Cardiac septum (tissue), 1 donor: Measurements from ENCODE around the gene AKT1. TPM values are rescaled to one million over a fixed set of nuclear protein-coding genes. Genes with fewer than 3 reads are reported as not detected.
A peak's percentile ranks its signal among the peaks of the same experiment; 100 is the strongest.

Source experiments
- DNase-seq: peaks from one replicate; pipeline ENCODE4 v3.0.0-alpha.2; 2020; ENCODE audit warnings: low spot score
- intact Hi-C: fragments of 100-400 bp; cut with DNase I; formaldehyde crosslinking; loops from one replicate; pipeline ENCODE4 v1.14.0; 2022
- total RNA-seq: library from RNA; stranded (reverse); fragmentation: NEBNext Ultra II Directional; extraction: Animal tissue kit (Norgen Biotek cat#: 25700); gene quantifications from one replicate; pipeline ENCODE4 v1.2.1, GENCODE V29; 2021
- donor health status: DM: no; HTN: no; CAD: no.

Gene AKT1
- total RNA-seq, 1 donor from 2014 or later = 172 TPM

DNA sequence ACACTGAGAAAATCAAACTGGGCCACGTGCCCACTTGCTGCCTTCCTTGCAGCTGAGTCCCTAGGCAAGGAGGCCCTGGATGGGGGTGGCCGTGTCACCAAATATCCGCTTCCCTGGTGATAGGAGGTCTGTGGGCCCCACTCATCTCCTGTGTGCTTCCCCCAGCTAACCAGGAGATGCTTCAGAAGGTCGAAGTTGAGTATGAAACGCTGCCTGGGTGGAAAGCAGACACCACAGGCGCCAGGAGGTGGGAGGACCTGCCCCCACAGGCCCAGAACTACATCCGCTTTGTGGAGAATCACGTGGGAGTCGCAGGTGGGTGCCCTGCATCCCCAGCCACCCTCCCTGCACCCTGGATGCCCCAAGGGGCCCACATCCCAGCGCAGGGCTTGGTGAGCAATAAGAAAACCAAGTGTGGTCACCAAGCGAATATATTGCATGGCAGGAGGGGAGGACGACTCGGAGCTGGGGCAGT lies 49.4 kb downstream of the AKT1 start:
- DNase-seq = no peak
- intact Hi-C loops = no loop called here

DNA sequence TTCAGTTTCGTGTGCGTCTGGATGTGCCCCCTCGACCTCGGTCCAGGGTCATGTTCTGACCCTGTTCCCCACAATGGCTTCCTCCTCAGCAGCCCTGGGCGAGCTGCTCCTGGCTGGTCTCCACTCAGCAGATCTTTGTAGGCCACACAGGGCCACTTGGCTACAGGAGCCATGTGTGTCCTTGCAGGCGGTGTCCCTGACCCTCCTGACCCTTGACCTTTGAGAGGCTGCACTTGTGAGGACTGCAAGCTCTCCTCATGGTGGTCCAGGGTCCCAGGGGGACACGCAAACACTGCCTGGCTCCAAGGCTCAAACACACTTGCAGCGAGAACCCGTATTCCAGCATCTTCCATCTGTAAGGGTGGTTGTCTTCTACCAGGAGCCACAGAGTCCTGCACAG lies 50.1 kb downstream of the AKT1 start:
- DNase-seq = no peak
- intact Hi-C loops = no loop called here

DNA sequence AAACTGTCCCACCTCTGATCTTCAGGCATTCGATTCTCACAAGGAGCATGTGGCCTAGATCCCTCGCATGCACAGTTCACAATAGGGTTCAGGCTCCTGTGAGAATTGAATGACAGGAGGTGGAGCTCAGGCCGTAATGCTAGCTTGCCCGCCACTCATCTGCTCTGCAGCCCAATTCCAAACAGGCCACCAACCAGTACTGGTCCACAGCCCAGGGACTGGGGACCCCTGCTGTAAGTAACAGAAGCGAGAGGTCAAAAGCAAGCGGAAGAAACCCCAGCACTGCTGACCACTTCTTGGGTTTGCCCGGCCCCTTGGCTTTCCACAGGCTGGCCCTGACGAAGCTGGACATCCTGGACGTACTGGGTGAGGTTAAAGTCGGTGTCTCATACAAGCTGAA lies 51.1 kb downstream of the AKT1 start:
- DNase-seq = no peak
- intact Hi-C loops = no loop called here

DNA sequence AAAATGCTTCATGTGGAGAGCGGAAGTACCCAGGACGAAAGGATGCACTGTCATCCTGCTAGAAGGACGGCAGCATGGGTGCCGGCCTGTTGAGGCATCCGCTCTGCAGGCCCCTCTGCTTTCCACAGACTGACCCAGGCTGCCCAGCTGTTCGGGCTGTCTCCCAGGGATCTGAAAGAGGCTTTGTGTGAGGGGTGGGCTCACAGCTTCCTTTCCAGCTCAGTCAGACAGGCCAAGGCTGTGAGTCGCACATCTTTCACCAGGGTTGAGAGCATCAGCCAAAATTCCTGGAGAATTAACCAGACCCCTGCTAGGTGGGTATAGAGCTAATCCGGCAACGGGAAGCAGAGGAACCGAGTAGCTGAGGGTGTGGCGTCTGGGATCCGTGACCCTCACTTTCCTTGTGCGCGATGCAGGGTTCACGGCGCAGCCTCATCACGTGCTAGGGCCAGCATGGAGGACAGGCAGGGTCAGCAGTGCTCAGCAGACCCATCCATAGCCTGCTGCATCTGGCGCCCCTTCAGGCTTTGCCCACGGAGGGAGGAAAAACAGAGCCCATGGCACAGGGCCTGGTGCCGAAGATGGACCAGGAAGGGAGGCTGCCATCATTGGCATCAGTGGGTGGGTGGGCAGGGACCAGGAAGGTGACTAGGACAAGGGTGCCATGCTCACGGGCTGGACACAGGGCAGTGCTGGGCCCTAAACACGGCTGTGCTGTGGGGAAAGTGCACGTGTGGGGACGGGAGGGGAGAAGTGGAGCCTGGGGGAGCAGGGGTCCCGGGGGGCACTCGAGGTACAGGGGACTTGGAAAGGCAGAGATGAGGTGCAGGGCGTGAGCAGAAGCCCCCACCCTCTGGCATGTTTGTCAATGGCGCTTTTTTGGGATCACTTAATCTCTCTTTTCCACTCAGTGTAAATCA lies 51.8 kb downstream of the AKT1 start:
- DNase-seq = no peak
- intact Hi-C loops = no loop called here

DNA sequence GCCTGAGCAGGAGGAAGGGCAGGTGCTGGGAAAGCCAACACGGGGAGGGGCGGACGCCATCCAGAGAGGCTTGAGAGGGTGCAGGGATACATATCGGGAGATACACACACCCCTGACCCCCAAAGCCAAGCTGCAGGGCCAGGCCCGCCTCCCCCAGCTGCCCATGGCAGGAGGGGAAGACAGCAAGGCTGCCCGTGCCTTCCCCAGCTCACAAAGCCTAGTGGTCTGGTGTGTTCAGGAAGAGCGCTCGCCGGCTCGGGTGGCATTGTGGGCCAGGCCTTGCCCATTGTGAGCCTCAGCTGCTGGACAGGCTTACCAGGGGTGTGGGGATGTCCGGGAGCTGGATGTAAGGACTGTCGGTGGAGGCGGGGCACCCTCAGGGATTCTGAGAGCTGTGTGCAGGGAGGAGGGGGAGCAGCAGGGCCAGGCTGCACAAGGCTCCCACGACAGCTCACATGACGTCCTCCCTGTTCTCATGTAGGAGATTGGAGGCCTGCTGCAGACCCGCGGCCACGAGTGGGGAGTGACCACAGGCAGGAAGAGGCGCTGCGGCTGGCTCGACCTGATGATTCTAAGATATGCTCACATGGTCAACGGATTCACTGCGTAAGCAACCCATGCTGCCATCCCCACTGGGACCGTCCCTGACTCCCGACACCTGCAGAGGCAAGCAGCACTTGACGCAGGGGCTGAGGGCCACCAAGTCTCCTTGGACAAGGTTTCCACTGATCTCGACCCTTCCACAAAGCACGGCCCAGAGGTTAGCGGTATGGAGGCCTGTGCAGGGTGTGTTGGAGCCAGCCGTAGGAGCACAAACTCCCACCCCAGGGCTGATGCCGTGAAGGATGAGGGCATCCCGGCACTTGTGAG lies 52.7 kb downstream of the AKT1 start:
- DNase-seq = no peak
- intact Hi-C loops = no loop called here

DNA sequence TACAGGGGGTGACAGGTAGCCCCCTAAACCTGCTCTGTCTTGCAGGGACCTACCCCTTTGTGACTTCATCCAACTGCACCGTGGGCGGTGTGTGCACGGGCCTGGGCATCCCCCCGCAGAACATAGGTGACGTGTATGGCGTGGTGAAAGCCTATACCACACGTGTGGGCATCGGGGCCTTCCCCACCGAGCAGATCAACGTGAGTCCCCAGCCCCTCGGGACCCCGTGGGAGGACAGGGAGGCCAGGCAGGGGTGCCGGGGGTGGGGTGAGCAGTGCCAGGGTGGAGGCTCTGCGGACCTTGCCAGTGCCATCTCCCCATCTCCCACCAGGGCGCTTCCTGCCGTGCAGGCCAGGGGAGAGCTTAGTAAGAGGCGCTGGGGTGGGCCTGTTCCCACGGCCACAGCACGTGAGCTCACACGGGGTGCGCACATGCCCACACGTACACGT lies 53.7 kb downstream of the AKT1 start:
- intact Hi-C loops = no loop called here

DNA sequence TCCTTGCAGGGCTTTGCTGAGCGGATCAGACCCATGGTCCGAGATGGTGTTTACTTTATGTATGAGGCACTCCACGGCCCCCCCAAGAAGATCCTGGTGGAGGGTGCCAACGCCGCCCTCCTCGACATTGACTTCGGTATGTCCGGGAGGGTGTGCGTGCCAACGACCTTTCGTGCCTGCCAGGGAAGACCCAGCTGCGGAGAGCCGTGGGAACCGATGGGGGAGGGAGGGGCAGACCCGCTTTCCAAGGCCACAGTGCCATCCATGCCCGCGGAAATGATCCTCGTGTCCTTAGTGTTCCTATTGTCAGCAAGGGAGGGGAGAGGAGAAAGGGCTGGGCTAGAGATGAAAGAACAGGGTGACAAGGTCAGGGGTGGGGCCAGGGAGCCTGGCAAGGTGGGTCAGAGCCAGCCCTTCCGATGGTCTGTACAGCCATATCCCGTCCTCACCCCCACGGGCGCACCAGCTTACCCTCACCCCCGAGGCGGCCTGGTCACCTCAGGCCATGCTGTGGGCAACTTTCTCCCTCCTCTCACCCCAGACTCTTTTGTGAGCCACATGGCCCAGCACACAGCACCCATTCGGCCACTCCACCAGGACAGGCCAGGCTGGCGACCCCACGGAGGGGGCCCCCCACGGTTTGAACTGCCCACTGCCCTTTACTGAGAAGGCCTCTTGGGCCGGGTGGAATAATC lies 54.3 kb downstream of the AKT1 start:
- no peak for DNase-seq
- intact Hi-C loops = no loop called here

More for the DNA sequence above, 53.7 kb downstream of the AKT1 start:
- no peak for DNase-seq

DNA sequence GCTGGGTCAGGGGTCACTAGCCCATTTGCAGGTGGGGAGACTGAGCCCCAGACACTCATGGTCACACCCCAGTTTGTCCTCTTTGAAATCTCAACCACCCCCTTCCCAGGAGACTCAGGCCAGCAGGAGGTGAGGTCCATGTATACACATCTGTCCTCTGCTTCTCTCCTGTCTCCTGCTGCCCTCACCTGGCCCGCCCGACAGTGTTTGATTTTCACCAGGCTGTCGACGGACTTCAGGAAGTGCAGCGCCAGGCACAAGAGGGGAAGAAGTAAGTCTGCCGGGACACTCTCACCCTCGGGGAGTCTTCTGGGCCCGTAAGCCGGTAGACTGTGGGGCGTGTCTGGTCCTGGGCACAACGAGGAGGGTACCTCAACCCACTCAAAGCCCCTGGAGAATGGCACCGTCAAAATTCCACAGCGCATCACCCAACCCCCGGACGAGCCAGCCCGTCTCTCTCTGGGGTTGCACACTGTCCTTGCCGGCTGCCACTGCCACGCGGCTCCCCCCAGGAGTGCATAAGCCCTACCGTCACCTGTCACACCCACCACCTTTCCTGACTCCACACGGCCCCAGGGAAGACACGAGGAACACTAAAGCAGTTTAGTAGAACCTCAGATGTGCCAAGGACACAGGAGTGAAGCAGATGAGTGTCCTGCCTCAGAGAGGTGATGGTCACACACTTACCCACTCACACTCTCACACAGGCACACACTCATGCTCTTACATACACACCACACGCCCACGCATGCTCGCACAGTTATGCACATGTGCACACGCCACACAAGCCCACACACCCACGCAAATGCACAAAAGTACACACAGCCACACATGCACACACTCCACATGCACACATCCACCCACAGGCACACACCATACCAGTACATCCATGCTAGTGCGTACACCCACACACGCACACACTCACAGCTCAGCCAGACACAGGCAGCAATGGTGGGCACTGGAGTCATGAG lies 55.7 kb downstream of the AKT1 start:
- intact Hi-C loops = no loop called here
- DNase-seq = no peak

DNA sequence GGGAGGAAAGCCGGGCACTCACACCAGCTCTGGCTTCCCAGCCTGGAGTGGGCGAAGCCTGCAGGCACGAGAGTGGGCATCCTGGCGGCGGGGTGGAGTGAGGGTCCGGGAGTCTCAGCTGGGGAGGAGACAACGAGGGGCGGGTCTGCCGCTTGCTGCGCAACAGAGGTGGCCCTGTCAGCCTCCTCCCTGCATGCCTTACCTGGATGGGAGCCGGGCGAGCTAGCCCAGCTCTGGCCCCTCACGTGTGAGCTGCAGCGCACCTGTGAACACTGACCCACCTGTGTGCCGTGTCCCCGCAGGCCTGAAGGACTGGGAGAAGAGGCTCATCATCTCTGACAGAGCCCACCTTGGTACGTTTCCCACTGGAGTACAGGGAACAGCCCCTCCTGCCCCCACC lies 56.5 kb downstream of the AKT1 start:
- intact Hi-C loops = no loop called here
- no peak for DNase-seq

DNA sequence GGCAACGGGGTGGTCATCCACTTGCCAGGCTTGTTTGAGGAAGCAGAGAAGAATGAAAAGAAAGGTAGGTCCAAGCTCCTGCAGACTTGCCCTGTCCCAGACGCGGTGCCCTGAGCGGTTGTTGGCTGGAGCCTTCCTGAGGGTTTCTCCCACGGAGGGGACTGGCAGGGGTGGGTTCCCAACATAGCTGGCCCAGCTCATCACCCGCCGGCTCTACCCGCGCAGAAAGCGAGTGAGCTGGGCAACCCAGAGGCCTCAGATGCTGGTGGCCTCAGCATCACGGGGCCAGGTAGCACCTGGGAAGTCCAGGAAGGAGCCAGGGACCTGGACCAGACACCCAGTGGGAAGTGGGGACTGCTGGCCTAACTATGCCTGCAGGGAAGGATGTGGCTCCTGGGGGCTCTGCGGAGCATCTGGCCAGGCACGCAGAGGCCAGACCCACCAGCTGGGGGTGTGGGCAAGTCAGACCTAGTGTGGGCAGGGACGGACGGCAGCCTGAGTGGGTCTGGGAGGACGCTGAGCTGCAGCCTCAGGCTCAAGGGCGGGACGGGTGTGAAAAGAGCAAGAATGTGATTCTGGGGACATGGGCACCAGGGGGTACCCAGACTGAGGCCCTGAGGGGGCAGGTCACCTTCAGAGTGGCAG lies 57.1 kb downstream of the AKT1 start:
- intact Hi-C loops = no loop called here
- DNase-seq = no peak

DNA sequence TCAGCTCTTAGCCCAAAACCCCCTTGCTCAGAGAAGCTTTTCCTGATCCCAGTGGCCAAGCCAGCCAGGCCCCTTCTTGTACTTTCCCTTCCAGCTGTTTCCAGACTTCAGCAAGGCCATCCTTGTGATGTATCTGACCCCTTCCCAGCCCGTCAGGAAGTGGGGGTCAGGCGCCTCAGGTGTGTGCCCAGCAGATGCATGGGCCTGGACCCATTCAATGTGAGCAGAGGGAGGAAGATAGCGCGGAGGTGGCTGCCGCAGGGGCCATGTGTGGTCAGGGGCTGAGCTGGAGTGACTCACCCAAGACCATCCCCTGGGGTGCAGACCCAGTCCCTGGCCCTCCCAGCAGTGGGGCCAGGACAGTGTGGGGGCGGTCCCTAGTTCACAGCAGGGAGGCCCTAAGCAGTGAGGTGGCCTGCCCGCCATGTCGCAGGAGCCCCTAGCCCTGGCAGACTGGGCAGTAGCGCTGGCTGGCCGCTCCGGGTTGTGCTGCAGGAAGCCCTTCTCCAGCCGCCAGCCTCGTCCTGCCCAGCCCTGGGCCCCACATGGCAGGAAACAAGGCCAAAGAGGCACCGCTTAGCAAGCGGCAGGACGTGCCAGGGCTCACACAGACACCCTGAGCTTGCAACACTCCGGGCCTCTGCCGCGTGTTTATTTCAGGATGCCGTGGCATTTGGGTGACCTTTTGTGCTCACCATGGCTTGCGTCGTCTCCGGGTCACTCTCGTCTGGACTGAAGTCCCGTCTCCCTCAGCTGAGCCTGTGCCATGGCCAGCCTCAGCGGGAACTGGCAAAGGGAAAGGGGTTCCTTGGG lies 59.5 kb downstream of the AKT1 start:
- intact Hi-C loops = no loop called here
- DNase-seq = peak; percentile 91

DNA sequence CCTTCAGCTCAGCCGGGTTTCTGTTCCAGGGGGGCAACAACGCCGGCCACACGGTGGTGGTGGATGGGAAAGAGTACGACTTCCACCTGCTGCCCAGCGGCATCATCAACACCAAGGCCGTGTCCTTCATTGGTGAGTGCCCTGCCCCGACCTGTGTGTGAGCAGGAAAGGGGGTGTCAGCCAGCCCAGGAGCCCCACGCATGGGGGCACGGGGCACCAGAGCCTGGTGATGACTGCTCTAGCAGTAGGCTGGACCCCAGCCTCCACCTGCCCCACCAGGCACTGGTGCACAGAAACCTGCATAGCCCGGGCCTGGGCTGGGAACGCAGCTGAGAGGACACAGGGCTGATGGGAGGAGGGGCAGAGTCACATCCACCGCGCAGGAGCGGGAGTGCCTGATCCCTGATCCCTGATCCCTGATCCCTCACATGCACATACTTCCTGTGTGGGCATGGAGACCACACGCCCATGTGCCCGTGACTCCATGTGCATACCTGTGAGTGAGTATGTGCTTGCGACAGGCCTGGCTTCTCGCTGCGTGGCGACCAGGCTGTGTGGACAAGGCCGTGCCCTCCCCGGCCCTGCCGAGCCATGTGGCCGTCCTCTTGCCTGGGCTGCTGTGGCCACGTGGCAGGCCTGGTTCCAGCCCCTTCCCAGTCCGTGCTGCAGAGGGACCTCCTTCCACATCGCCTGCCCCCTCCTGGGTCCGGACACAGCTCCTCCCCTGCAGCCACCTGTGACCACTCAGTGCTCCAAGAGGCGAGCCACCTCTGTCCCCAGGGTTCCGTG lies 60.4 kb downstream of the AKT1 start:
- DNase-seq = no peak
- intact Hi-C loops = no loop called here

DNA sequence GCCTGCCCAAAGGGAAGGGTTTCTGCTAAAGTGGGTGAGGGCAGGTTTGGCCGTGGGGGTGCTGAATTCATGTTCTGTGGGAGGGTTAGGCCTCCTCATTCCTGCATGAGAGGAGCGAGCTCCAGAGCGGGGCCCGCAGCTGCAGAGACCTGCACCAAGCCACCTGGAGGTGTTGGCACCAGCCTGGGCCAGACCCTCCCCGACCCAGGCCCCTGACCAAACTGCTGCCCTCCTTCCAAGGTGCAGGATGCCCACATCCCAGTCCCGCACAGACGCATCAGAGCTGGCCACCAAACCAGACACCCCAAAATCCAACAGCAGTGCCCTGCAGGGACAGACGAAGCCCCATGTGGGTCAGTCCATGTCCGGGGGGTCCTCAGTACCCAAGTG lies 61.0 kb downstream of the AKT1 start:
- intact Hi-C loops = no loop called here
- no peak for DNase-seq

DNA sequence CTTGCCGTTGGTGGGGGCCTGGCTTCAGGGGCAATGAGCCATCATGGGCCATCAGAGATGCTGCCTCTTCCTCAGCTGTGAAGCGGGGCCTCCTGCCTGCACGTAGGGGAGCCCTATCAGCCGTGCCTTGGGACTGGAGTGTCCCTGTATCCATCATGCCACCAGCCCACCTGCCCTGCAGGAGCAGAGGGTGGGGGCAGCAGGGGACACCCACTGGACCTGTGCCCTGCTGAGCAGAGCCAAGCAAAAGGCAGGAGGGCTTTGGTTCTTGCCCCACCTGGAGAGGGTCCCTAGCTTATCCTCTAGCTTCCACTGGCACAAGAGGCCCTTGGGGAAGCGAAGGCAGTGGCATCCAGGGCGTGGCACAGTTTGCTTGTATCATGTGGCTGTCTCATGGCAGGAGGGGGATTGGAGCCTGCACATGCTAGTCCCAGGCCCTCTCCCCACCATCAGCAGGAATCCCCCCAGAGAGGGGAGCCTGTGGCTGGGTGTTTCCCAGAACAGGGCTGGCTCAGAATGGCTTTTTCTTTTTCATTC lies 61.4 kb downstream of the AKT1 start:
- no peak for DNase-seq
- intact Hi-C loops = no loop called here

DNA sequence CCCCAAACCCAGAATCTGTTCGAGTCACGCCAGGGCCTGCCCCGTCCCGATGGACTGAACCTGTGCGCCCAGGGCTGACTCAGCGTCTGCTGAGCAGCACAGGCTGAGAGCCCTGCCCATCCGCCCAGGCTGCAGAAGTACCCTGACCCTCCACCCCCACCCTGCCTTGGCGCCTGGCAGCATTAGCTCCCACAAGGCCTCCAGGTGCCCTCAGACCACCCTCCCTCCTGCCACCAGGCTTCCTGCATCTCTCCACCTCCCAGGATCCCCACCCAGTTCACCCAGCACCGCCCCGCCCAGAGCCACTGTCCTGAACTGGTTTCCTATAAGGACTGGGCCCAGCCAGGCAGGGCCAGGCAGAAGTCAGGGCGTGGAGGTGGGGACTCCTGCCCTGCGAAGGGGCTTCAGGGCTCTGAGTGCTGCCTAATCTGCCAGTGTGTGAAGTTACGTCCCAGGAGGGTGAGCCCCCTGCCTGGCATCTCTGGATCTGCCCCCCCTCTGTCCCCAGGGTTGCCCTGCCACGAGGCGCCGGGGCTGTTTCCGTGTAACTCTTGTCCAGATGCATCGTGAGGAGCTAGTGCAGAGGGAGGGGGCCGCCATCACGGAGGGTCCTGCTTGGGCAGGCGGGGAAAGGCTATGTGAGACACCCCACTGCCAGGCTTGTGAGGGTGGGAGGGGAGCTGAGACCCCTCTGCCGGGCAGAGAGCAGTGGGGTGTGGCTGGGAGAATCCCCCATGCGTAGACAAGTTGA lies 62.4 kb downstream of the AKT1 start:
- DNase-seq = no peak
- intact Hi-C loops = no loop called here

DNA sequence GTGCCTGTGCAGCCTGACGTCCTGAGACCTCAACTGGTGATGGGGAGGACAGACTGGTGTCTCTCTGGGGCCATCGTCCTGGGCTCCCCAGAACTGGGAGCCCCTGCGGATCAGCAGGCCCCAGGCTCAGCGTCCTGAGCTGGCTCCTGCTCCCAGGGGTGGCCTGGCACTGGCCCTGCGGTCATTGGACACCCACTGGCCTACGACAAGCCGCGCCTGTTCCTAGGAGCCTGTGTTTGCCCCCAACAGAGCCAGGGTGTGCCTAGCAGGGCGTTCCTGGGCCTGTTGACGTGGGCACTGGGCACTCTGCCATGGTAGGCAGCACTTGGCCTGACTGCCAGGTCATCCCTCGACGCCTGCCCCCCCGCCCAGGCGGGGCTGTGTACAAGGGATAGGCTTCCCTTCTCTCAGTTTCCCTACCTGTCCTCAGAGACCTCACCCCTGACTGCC lies 63.2 kb downstream of the AKT1 start:
- intact Hi-C loops = no loop called here
- DNase-seq = peak; percentile 90
